NCI-H446 (cell line): ENCODE results near the gene SOCS6.
"Not testable (repeated sequence)": the region's sequence is repeated elsewhere in the genome, so short reads cannot be mapped to it uniquely, and the experiment has no call there.

Experiments used
- DNase-seq, 2 experiments: peaks; one replicate each; lab custom pipeline; 2025; lab: John Stamatoyannopoulos, UW

SOCS6 gene

DNA sequence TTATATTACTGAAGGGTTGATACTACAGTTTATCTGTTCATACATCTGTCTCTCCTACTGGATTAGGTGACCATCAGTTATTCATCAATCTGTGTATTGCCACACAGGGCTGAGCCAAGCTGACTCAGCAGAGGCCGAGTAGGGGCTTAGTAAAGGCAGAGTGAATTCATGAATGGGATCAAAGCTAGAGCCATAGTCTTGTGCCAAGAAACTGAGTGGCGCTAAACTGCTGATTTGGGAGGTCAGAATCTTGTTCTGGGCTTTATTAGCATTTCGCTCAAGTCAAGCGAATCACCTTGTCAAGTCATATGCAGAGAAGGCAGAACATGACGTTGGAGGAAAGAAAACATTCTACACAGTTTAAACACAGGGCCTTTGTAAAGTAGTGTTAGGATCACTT is 34.1 kb downstream of the SOCS6 start:
- DNase-seq, result no peak

DNA sequence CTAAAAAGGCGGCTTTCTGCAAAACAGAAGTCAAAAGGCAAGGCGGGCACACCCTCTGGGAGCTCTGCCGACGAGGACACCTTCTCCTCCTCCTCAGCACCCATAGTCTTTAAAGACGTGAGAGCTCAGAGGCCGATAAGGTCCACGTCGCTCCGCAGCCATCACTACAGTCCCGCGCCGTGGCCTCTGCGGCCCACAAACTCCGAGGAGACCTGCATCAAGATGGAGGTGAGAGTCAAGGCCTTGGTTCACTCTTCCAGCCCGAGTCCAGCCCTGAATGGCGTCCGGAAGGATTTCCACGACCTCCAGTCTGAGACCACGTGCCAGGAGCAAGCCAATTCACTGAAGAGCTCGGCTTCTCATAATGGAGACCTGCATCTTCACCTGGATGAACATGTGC is 36.1 kb downstream of the SOCS6 start:
- DNase-seq, result no peak

GRCh38 chr18:70326255-70326654 is 37.4 kb downstream of the SOCS6 start:
- DNase-seq, result no peak

DNA sequence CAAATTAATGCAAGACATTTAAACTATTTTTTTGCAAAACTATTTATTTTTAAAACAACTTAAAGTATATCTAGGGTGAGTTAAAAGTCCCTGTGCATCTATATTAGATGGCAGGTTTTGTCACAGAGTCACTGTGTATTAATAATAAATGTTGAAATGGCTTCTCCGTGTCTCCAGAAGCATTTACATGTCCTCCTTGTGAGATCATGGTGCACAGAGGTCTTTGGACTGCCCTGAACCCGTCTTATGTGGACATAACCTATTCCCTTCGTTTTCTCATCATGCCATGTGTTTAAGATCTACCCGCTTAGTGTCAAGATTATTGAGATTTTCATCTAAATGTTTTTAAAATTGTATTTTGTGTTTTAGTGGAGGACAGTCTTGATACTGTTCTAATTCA is 39.3 kb downstream of the SOCS6 start:
- no peak for DNase-seq

GRCh38 chr18:70329071-70329470 is 40.2 kb downstream of the SOCS6 start:
- DNase-seq, result no peak

GRCh38 chr18:70330887-70331286 is 42.0 kb downstream of the SOCS6 start:
- no peak for DNase-seq

GRCh38 chr18:70331456-70332097 is 42.7 kb downstream of the SOCS6 start:
- no peak for DNase-seq

DNA sequence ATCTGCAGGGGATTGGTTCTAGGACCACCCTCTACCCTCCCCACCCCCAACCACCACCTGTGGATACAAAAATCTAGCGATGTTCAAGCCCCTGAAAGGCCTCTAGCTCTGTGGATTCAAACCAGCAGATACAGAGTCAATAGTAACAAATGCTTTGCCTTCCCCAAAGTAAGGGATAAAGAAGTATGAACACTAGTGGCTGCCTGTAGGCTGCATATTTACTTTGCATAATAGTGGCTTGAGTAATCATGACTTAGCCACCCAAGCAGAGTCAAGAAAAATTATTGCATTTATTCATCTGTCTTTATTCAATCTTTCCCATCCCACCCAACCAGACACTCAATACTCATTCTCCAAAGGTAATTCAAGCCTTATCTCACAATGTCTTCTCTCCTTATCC is 43.8 kb downstream of the SOCS6 start:
- DNase-seq, result no peak

GRCh38 chr18:70333316-70333715 is 44.5 kb downstream of the SOCS6 start:
- DNase-seq, result no peak

GRCh38 chr18:70333757-70334156 is 44.9 kb downstream of the SOCS6 start:
- DNase-seq, result no peak

GRCh38 chr18:70334264-70334663 is 45.4 kb downstream of the SOCS6 start:
- no peak for DNase-seq

DNA sequence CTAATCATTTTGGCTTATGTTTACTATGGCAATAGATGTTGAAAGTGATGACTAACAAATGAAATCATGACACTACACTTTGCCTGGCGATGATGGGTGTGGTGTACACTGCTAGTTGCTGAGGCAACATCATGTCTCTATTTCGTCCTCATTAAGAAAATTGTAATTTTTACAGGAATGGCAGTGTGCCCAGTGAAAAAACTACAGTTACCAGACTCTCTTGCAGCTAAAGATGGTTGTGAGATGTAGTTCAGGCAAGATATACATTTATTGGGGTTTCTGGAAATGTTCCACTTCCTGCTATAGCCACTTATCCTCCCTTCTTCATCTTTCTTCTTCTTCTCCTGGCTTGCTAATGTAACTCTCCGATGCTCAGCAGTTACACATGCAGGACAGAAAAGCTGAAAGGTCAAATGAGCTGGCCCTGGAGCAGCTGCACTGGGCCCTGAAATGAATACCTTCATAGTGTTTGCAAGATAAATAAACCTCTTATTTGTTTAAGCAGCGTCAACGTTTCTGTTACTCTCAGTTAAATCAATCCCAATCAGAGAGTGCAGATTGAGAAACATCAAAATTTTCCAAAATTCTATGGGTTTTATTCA is 46.0 kb downstream of the SOCS6 start:
- DNase-seq, result no peak

GRCh38 chr18:70335892-70336726 is 47.3 kb downstream of the SOCS6 start:
- no peak for DNase-seq

DNA sequence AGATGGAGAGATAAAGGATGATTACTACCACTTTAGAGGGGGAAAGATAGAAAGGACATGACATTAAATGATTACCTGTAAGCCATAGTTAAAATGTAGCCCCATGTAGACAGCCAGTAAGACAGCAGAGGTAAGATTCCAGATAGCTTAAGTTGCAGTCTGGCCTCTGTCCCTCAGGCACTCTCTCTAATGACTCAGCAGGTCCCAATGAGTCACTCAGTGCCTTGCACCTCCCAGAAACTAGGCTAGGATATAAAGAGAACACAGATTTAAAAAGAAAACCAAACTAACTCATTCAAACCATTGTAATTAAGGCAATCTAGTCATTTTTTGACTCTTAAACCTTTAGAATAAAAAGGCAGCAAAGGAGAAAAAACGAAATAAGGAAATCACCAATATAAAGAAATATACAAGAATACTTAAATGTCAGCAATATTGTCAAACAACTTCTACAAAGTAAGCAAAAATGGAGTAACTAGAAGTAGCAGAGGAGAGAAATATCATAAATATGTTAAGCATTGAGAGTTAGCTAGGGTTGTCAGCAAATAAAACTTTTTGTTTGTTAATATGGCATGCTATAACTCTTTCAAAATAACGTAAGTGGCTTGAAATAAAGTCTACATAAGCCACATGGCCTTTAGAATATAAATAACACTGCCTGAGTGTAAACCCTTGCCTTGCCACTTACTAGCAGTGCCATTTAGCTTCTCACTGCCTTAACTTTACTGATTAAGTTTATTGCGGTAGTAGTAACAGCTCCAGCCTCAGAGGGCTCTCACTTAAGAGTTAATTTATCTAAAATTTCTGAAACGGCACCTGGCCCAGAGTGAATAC is 48.5 kb downstream of the SOCS6 start:
- no peak for DNase-seq

DNA sequence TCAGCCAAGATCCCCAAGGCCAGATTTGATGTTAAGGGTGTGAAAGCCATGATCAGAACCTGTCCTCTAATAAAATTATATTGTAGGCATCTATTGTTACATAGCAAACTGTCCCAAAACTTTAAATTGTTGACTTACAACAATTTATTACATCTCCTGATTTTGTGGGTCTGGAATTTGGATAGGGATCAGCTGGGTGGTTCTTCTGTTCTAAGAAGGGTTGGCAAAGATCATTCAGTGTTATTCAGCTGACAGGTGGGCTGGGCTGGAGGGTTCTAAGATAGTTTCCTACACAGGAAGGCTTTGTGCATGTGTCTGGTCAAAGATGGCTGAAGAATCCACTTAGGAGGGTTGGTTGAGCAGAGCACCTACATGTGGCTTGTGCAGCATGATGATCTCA is 50.0 kb downstream of the SOCS6 start:
- no peak for DNase-seq

DNA sequence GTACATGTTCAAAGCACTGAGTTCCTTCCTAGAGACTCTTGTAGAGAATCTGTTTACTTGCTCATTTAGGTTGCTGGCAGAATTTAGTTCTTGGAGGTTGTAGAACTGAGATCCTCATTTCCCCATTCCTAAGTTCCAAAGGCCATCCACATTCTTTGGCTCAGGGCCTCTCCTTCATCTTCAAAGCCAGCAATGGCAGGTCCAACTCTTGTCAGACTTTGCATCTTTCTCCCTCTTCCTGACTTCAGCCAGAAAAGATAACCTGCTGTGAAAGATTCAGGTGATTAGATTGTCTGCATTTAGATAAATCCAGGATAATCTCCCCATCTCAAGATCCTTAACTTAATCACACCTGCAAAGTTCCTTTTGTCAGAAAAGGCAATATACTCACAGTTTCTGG is 51.1 kb downstream of the SOCS6 start:
- DNase-seq, result no peak

- not testable (repeated sequence) for DNase-seq
Measured at GRCh38 chr18:70348481-70348880, 59.6 kb downstream of the SOCS6 start.

- DNase-seq, result no peak
Measured at GRCh38 chr18:70349316-70349715, 60.5 kb downstream of the SOCS6 start.

- DNase-seq, result no peak
Measured at GRCh38 chr18:70354080-70354479, 65.2 kb downstream of the SOCS6 start.

GRCh38 chr18:70354771-70355170 is 65.9 kb downstream of the SOCS6 start:
- no peak for DNase-seq

DNA sequence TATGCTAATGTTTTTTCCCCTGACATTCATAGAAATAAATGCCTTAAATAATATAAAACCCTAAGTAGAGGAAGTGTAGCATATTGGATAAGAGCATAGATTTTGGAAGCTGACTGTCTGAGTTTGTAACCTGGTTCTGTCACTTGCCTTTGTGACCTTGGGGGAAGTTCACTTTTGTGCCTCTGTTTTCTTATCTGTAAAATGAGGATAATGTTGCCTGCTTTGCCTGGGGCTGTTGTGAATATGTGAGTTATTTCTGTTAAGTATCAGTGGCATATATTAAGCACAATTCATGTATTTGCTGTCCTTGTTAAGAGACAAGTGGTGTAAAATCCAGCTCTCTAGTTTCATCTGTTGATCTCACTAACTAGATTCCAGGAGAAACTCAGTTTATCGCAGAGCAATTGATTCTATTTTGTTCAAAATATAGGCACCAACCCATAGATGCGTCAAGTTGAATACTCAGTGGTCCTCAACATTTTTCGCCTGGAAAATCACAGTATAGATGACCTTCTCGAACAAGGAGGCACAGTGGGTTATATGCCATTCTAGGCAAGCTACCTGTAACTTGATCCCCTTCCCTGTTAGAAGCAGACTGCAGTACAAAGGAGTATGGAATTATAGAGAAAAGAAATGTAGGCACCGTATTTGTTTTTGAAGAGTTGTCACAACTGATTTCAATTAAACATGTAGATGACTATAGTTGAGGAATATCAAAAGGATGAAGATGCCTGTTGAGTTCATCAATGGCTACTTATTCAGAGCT is 67.0 kb downstream of the SOCS6 start:
- DNase-seq, result no peak

DNA sequence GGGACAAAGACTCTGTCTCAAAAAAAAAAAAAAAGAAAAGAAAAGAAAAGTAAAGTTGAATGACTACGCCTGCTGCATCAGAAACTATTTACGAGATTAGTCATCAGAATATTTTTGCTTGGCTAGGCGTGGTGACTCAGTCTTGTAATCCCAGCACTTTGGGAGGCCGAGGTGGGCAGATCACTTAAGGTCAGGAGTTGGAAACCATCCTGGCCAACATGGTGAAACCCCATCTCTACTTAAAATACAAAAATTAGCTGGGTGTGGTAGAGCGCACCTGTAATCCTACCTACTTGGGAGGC is 69.2 kb downstream of the SOCS6 start:
- DNase-seq, result not testable (repeated sequence)
